Liver (tissue), 9 donors: ENCODE data around the gene MYO16. TPM values are rescaled to one million over a fixed set of nuclear protein-coding genes. Genes with fewer than 3 reads are reported as not detected.

Experiments used
- DNase-seq: peaks from one replicate; pipeline ENCODE4 v3.0.0-alpha.2; 2017; ENCODE audit warnings: low spot score
- H3K27ac ChIP-seq, 2 donors: one replicate each; pipeline ENCODE4 v1.7.0; 2013; ENCODE audit warnings: inconsistent platforms in 2 of 2, low read length in 2 of 2, control low read depth in 1 of 2, low read depth in 1 of 2, mild to moderate bottlenecking in 1 of 2
- H3K27me3 ChIP-seq, 4 donors: one replicate each; pipeline versions ENCODE4 v1.6.1 to v1.7.0; 2013; ENCODE audit warnings: low read length in 3 of 4, inconsistent platforms in 1 of 4, mild to moderate bottlenecking in 1 of 4, moderate library complexity in 1 of 4; ENCODE audit not compliant: control insufficient read depth in 4 of 4, insufficient read depth in 4 of 4
- H3K36me3 ChIP-seq, 4 donors: one replicate each; pipeline versions ENCODE4 v1.6.1 to v1.7.0; 2013; ENCODE audit warnings: low read length in 3 of 4, mild to moderate bottlenecking in 3 of 4, low read depth in 1 of 4, moderate library complexity in 1 of 4; ENCODE audit not compliant: control insufficient read depth in 4 of 4, insufficient read depth in 3 of 4
- H3K4me1 ChIP-seq, 4 donors: one replicate each; pipeline versions ENCODE4 v1.6.1 to v1.7.0; 2013; ENCODE audit warnings: low read length in 3 of 4, mild to moderate bottlenecking in 3 of 4, moderate library complexity in 1 of 4; ENCODE audit not compliant: control insufficient read depth in 4 of 4, insufficient read depth in 4 of 4
- H3K4me3 ChIP-seq, 3 donors: one replicate each; pipeline versions ENCODE4 v1.6.1 to v1.7.0; 2013; ENCODE audit warnings: low read length in 3 of 3, control low read depth in 1 of 3, low read depth in 1 of 3, mild to moderate bottlenecking in 1 of 3
- H3K9ac ChIP-seq, 2 donors: one replicate each; pipeline ENCODE4 v1.7.0; 2013; ENCODE audit warnings: low read length in 2 of 2, mild to moderate bottlenecking in 2 of 2, moderate library complexity in 2 of 2, control low read depth in 1 of 2, low read depth in 1 of 2
- H3K9me3 ChIP-seq, 4 donors: one replicate each; pipeline versions ENCODE4 v1.6.1 to v1.7.0; 2013; ENCODE audit warnings: low read length in 3 of 4; ENCODE audit not compliant: control insufficient read depth in 4 of 4
- FOXA1 ChIP-seq: IDR thresholded peaks from 2 replicates; pipeline ENCODE4 v1.6.1; 2016; ENCODE audit warnings: antibody characterized with exemption
- FOXA2 ChIP-seq: IDR thresholded peaks from 2 replicates; pipeline ENCODE4 v1.6.1; 2016; ENCODE audit warnings: antibody characterized with exemption
- GABPA ChIP-seq, 2 donors: IDR thresholded peaks in 1 of 2; conservative IDR thresholded peaks in 1 of 2; 2 replicates each; pipeline ENCODE4 v1.6.1; 2016; ENCODE audit warnings: antibody characterized with exemption in 2 of 2, mild to moderate bottlenecking in 1 of 2, moderate library complexity in 1 of 2
- HNF4A ChIP-seq, 2 donors: conservative IDR thresholded peaks; 2 replicates each; pipeline ENCODE4 v1.6.1; 2016; ENCODE audit warnings: antibody characterized with exemption in 2 of 2, mild to moderate bottlenecking in 2 of 2
- HNF4G ChIP-seq: IDR thresholded peaks from 2 replicates; pipeline ENCODE4 v1.6.1; 2016; ENCODE audit warnings: antibody characterized with exemption
- JUND ChIP-seq, 2 donors: IDR thresholded peaks; 2 replicates each; pipeline ENCODE4 v1.6.1; 2016; ENCODE audit warnings: antibody characterized with exemption in 2 of 2
- NR2F2 ChIP-seq: IDR thresholded peaks from 2 replicates; pipeline ENCODE4 v1.6.1; 2016; ENCODE audit warnings: antibody characterized with exemption
- RAD21 ChIP-seq, 2 donors: IDR thresholded peaks; 2 replicates each; pipeline ENCODE4 v1.6.1; 2016; ENCODE audit warnings: antibody characterized with exemption in 2 of 2, mild to moderate bottlenecking in 2 of 2
- REST ChIP-seq: IDR thresholded peaks from 2 replicates; pipeline ENCODE4 v1.6.1; 2016; ENCODE audit warnings: antibody characterized with exemption, mild to moderate bottlenecking
- RXRA ChIP-seq, 2 donors: IDR thresholded peaks; 2 replicates each; pipeline ENCODE4 v1.6.1; 2017 to 2018; ENCODE audit warnings: antibody characterized with exemption in 2 of 2, mild to moderate bottlenecking in 1 of 2
- SP1 ChIP-seq: IDR thresholded peaks from 2 replicates; pipeline ENCODE4 v1.6.1; 2018; ENCODE audit warnings: antibody characterized with exemption, mild to moderate bottlenecking
- TAF1 ChIP-seq: conservative IDR thresholded peaks from 2 replicates; pipeline ENCODE4 v1.6.1; 2016; ENCODE audit warnings: antibody characterized with exemption, mild to moderate bottlenecking
- YY1 ChIP-seq: IDR thresholded peaks from 2 replicates; pipeline ENCODE4 v1.6.1; 2016; ENCODE audit warnings: antibody characterized with exemption, mild to moderate bottlenecking
- ZBTB33 ChIP-seq: IDR thresholded peaks from 2 replicates; pipeline ENCODE4 v1.6.1; 2016; ENCODE audit warnings: antibody characterized with exemption
- WGBS: extraction: QIAGEN DNeasy Blood & Tissue Kit; methylation state at CpG from one replicate; pipeline ENCODE4 v1.1.7; 2013; 5-methylcytosine and 5-hydroxymethylcytosine counted together
- polyA plus RNA-seq, 2 donors: library from polyadenylated mRNA; stranded (reverse) in 1 of 2; unstranded in 1 of 2; fragments of 200-250 nt in 1 of 2; fragments of >200 nt in 1 of 2; fragmentation: Nextera tagmentation in 1 of 2; extraction: Ambion mirVana in 1 of 2; gene quantifications; one replicate each; pipeline versions ENCODE4 v1.2.1 to v1.2.3, GENCODE V29; 2013 to 2015
- total RNA-seq, 2 donors: library from RNA; depleted of rRNA; stranded (reverse); fragments of >200 nt; gene quantifications; one replicate each; pipeline ENCODE4 v1.2.3, GENCODE V29; 2014
- TF ChIP-seq, protein P1 (sequence below): IDR thresholded peaks from 2 replicates; pipeline ENCODE4 v1.6.1; 2016; ENCODE audit warnings: antibody characterized with exemption
- TF ChIP-seq, protein P2 (sequence below): fragments of 150-350 bp; IDR thresholded peaks from 2 replicates; pipeline ENCODE4 v1.5.1; 2017; ENCODE audit warnings: improper control_type of control experiment, low read depth, low read length; ENCODE audit not compliant: missing input control
- donor health status: healthy.
- donor health status: healthy.
- donor health status: healthy.
- donor health status: healthy.
- donor health status: healthy.

Gene MYO16
- total and polyA plus RNA-seq, 4 donors = 0.37 to 1.1 (median 0.68) TPM

GRCh38 chr13:109254274-109254673 lies 624.9 kb downstream of the MYO16 start:
- Histone ChIP-seq H3K27ac (no peak overlapping the region), H3K4me1 (peaks cover 0 to 2% (median 0%) of the 10 kb centered on the region in 4 donors), H3K9me3 (no peaks in the 10 kb centered on the region), H3K9ac (no peak overlapping the region), H3K36me3 (no peaks in the 10 kb centered on the region), H3K4me3 (no peak overlapping the region), H3K27me3 (no peaks in the 10 kb centered on the region)
- no peak for TF ChIP-seq TAF1
- TF ChIP-seq YY1 = no peak
- TF ChIP-seq FOXA2 = no peak
- no peak for TF ChIP-seq HNF4G
- no peak for TF ChIP-seq RXRA (IDR thresholded peaks at IDR 0.05)
- TF ChIP-seq HNF4A (conservative IDR thresholded peaks at IDR 0.05) = no peak
- TF ChIP-seq, protein P1, sequence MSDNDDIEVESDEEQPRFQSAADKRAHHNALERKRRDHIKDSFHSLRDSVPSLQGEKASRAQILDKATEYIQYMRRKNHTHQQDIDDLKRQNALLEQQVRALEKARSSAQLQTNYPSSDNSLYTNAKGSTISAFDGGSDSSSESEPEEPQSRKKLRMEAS = no peak
- TF ChIP-seq GABPA (IDR thresholded peaks at IDR 0.05 in 1 of 2, conservative IDR thresholded peaks at IDR 0.05 in 1 of 2) = no peak
- no peak for TF ChIP-seq REST
- TF ChIP-seq JUND (IDR thresholded peaks at IDR 0.05) = no peak
- no peak for TF ChIP-seq FOXA1
- TF ChIP-seq ZBTB33 = no peak
- no peak for TF ChIP-seq NR2F2
- TF ChIP-seq SP1 = no peak
- no peak for TF ChIP-seq RAD21 (IDR thresholded peaks at IDR 0.05)
- no peak for DNase-seq
- 79% methylated on average over 1 of the region's 1 CpG for WGBS

- TF ChIP-seq FOXA1 (no peak), JUND (IDR thresholded peaks at IDR 0.05) (no peak), TAF1 (no peak), ZBTB33 (no peak), RXRA (IDR thresholded peaks at IDR 0.05) (no peak), YY1 (no peak), FOXA2 (no peak), RAD21 (IDR thresholded peaks at IDR 0.05) (no peak), NR2F2 (no peak), HNF4A (conservative IDR thresholded peaks at IDR 0.05) (no peak), HNF4G (no peak)
- TF ChIP-seq, protein P2, sequence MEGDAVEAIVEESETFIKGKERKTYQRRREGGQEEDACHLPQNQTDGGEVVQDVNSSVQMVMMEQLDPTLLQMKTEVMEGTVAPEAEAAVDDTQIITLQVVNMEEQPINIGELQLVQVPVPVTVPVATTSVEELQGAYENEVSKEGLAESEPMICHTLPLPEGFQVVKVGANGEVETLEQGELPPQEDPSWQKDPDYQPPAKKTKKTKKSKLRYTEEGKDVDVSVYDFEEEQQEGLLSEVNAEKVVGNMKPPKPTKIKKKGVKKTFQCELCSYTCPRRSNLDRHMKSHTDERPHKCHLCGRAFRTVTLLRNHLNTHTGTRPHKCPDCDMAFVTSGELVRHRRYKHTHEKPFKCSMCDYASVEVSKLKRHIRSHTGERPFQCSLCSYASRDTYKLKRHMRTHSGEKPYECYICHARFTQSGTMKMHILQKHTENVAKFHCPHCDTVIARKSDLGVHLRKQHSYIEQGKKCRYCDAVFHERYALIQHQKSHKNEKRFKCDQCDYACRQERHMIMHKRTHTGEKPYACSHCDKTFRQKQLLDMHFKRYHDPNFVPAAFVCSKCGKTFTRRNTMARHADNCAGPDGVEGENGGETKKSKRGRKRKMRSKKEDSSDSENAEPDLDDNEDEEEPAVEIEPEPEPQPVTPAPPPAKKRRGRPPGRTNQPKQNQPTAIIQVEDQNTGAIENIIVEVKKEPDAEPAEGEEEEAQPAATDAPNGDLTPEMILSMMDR = no peak
- no peaks in the 10 kb centered on the region for H3K9me3 ChIP-seq
- WGBS = 92% methylated on average over 4 of the region's 4 CpGs
- H3K27me3 ChIP-seq = no peaks in the 10 kb centered on the region
- no peaks in the 10 kb centered on the region for H3K36me3 ChIP-seq
- H3K9ac ChIP-seq = no peak overlapping the region
- DNase-seq = no peak
- no peak overlapping the region for H3K27ac ChIP-seq
- H3K4me3 ChIP-seq = no peak overlapping the region
- peaks cover 0 to 2% (median 0%) of the 10 kb centered on the region in 4 donors for H3K4me1 ChIP-seq
Observed at GRCh38 chr13:109255141-109255856, 625.9 kb downstream of the MYO16 start.
